ENCODE data around the gene C1QTNF8.

DNA sequence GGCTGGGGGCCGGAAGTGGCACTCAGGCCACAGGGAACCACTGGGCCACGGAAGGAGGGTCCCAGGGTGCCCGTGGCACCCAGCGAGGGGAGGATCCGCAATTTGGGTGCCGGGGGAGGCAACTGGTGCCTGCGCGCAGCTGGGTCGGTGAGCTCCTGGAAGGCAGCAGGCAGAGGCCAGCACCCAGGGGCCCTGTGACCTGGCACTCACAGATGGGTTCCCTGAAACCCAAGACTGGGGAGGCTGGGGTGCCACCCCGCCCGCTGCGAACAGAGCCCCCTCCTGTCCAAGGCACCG is 22.8 kb downstream of the C1QTNF8 start:
- TF ChIP-seq, protein P1, sequence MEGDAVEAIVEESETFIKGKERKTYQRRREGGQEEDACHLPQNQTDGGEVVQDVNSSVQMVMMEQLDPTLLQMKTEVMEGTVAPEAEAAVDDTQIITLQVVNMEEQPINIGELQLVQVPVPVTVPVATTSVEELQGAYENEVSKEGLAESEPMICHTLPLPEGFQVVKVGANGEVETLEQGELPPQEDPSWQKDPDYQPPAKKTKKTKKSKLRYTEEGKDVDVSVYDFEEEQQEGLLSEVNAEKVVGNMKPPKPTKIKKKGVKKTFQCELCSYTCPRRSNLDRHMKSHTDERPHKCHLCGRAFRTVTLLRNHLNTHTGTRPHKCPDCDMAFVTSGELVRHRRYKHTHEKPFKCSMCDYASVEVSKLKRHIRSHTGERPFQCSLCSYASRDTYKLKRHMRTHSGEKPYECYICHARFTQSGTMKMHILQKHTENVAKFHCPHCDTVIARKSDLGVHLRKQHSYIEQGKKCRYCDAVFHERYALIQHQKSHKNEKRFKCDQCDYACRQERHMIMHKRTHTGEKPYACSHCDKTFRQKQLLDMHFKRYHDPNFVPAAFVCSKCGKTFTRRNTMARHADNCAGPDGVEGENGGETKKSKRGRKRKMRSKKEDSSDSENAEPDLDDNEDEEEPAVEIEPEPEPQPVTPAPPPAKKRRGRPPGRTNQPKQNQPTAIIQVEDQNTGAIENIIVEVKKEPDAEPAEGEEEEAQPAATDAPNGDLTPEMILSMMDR (IDR thresholded peaks at IDR 0.05), result no peak
- TF ChIP-seq POLR2A (IDR thresholded peaks at IDR 0.05; ENCODE audit: low read depth), result no peak
- no peak for TF ChIP-seq POLR2AphosphoS5 (IDR thresholded peaks at IDR 0.05)
- no peak for TF ChIP-seq EP300 (IDR thresholded peaks at IDR 0.05)

Measured in esophagus muscularis mucosa (tissue), 4 donors.